ENCODE data around the gene LGALS9.

The LGALS9 gene

GRCh38 chr17:27630607-27631410 lies at the start of gene LGALS9:
LGALS9 (plus strand) TSS chr17:27631188; CDS start chr17:27631266, 78 bp downstream.
- no peak within 1 kb of the TSS for H3K27ac ChIP-seq (ENCODE audit: low read length)

DNA sequence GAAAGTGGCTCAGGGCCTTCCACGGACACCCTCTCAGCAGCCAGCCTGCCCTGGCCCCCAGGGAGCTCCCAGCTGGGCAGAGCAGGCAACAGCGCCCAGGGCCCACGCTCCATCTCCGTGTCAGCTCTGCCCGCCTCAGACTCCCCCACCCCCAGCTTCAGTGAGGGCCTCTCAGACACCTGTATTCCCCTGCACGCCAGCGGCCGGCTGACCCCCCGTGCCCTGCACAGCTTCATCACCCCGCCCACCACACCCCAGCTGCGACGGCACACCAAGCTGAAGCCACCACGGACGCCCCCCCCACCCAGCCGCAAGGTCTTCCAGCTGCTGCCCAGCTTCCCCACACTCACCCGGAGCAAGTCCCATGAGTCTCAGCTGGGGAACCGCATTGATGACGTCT lies 48.3 kb upstream of the LGALS9 start:
- Histone ChIP-seq H3K9ac (ENCODE audit: low read depth, low read length) (no peak overlapping the region), H3K9me3 (ENCODE audit: insufficient read depth, low read depth, low read length) (no peaks in the 10 kb centered on the region), H3K4me1 (ENCODE audit: insufficient read depth, low read length) (no peaks in the 10 kb centered on the region), H3K27ac (ENCODE audit: low read length) (no peak overlapping the region), H3K4me3 (ENCODE audit: low read length) (no peak overlapping the region), H3K27me3 (ENCODE audit: insufficient read depth, low read length) (no peaks in the 10 kb centered on the region), H3K36me3 (ENCODE audit: insufficient read depth, low read depth, low read length) (0 out of 2 replicates have a peak, but pooled peaks cover 3% of the 10 kb centered on the region)

More at GRCh38 chr17:27630607-27631410, at the start of gene LGALS9:
- Histone ChIP-seq H3K27me3 (ENCODE audit: insufficient read depth, low read length) (no peaks in the 10 kb centered on the region), H3K9ac (ENCODE audit: low read depth, low read length) (no peak within 1 kb of the TSS), H3K4me3 (ENCODE audit: low read length) (no peak within 1 kb of the TSS), H3K4me1 (ENCODE audit: insufficient read depth, low read length) (no peaks in the 10 kb centered on the region; the same call in 1 of the 2 replicates), H3K36me3 (ENCODE audit: insufficient read depth, low read depth, low read length) (peaks cover 4% of the 10 kb centered on the region; the same call in 1 of the 2 replicates), H3K9me3 (ENCODE audit: insufficient read depth, low read depth, low read length) (no peaks in the 10 kb centered on the region)

GRCh38 chr17:27585153-27585681 lies 45.8 kb upstream of the LGALS9 start:
- H3K36me3 ChIP-seq (ENCODE audit: insufficient read depth, low read depth, low read length) = 0 out of 2 replicates have a peak, but pooled peaks cover 3% of the 10 kb centered on the region
- no peaks in the 10 kb centered on the region for H3K27me3 ChIP-seq (ENCODE audit: insufficient read depth, low read length)
- no peak overlapping the region for H3K4me3 ChIP-seq (ENCODE audit: low read length)

DNA sequence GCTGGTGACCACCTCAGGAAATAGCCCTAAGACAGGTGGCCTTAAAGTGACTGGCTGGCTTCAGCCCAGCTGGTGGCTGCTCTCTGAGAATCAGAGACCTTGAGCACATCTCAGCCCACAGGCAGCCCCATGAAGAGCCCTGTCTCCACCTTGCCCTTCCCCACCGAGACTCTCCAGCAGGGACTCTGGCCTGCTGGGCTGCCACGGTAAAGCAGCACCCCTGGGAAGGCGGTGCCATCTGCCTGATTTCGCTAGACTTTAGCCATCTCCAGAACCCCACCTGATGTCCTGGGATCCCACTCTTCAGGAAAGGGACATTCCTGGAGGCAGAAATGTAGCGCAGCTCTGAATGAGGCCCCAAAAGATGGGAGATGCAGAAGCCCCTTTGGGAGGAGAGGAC lies 45.2 kb upstream of the LGALS9 start:
- Histone ChIP-seq H3K4me3 (ENCODE audit: low read length) (no peak overlapping the region), H3K9ac (ENCODE audit: low read depth, low read length) (no peak overlapping the region), H3K27ac (ENCODE audit: low read length) (no peak overlapping the region)

More at GRCh38 chr17:27585153-27585681, 45.8 kb upstream of the LGALS9 start:
- Histone ChIP-seq H3K9ac (ENCODE audit: low read depth, low read length) (no peak overlapping the region), H3K9me3 (ENCODE audit: insufficient read depth, low read depth, low read length) (no peaks in the 10 kb centered on the region), H3K4me1 (ENCODE audit: insufficient read depth, low read length) (no peaks in the 10 kb centered on the region), H3K27ac (ENCODE audit: low read length) (no peak overlapping the region)

DNA sequence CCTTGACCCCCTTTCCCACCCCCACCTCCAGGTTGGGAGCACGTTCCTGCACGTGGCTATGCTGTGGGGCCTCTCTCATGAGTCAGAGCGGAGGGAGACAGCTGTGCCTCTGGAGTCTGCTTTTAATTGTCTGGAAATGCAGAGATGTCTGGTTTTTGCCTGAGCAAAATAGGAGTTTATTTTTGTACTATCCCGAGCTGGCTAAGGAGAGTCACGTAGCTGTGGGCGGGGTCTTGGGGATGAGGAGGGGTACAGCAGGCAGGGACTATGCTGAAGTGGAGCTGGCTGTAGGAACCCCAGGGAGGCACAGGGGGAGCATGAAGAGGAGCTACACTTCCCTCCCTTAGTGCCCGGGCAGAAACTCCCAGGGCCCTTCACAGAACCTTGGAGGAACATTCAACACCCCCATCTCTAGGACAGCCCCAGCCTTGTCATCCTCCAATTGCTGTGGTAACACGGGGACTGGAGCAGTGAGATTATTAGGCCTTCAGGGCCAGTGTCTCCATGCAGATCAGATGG lies 44.7 kb upstream of the LGALS9 start:
- H3K4me1 ChIP-seq (ENCODE audit: insufficient read depth, low read length) = peaks cover 5% of the 10 kb centered on the region; the same call in 1 of the 2 replicates
- no peak overlapping the region for H3K4me3 ChIP-seq (ENCODE audit: low read length)
- 0 out of 2 replicates have a peak, but pooled peaks cover 3% of the 10 kb centered on the region for H3K36me3 ChIP-seq (ENCODE audit: insufficient read depth, low read depth, low read length)
- H3K9ac ChIP-seq (ENCODE audit: low read depth, low read length) = no peak overlapping the region
- no peak overlapping the region for H3K27ac ChIP-seq (ENCODE audit: low read length)
- H3K9me3 ChIP-seq (ENCODE audit: insufficient read depth, low read depth, low read length) = no peaks in the 10 kb centered on the region
- no peaks in the 10 kb centered on the region for H3K27me3 ChIP-seq (ENCODE audit: insufficient read depth, low read length)

More for the DNA sequence above, 45.2 kb upstream of the LGALS9 start:
- 0 out of 2 replicates have a peak, but pooled peaks cover 3% of the 10 kb centered on the region for H3K36me3 ChIP-seq (ENCODE audit: insufficient read depth, low read depth, low read length)
- no peaks in the 10 kb centered on the region for H3K9me3 ChIP-seq (ENCODE audit: insufficient read depth, low read depth, low read length)
- H3K4me1 ChIP-seq (ENCODE audit: insufficient read depth, low read length) = peaks cover 2% of the 10 kb centered on the region; the same call in 1 of the 2 replicates
- no peaks in the 10 kb centered on the region for H3K27me3 ChIP-seq (ENCODE audit: insufficient read depth, low read length)

DNA sequence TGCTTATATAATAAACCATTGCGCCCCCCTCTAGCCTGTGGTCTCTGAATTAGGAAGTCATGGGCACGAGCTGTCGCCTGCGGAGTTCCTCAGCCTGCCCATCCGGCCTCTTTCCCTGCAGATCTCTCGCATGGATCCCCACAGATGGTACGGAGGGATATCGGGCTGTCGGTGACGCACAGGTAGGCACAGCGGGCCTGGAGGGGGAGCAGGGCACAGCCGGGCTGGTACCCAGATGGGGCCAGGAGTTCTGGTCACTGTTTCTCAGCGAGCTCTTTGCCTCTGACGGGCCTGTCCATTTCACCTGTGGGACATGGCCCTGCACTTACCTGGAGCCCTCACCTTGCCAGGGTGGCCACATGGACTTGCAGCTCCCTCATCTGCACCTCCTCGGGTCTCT lies 42.6 kb upstream of the LGALS9 start:
- peaks cover 21% of the 10 kb centered on the region; the same call in 1 of the 2 replicates for H3K36me3 ChIP-seq (ENCODE audit: insufficient read depth, low read depth, low read length)
- H3K27ac ChIP-seq (ENCODE audit: low read length) = no peak overlapping the region
- no peak overlapping the region for H3K9ac ChIP-seq (ENCODE audit: low read depth, low read length)
- peaks cover 5% of the 10 kb centered on the region; the same call in 1 of the 2 replicates for H3K4me1 ChIP-seq (ENCODE audit: insufficient read depth, low read length)
- H3K9me3 ChIP-seq (ENCODE audit: insufficient read depth, low read depth, low read length) = no peaks in the 10 kb centered on the region
- no peaks in the 10 kb centered on the region for H3K27me3 ChIP-seq (ENCODE audit: insufficient read depth, low read length)
- H3K4me3 ChIP-seq (ENCODE audit: low read length) = no peak overlapping the region

- Histone ChIP-seq H3K27me3 (ENCODE audit: insufficient read depth, low read length) (no peaks in the 10 kb centered on the region), H3K9ac (ENCODE audit: low read depth, low read length) (no peak overlapping the region; the same call in 1 of the 2 replicates), H3K4me1 (ENCODE audit: insufficient read depth, low read length) (peaks cover 5% of the 10 kb centered on the region; the same call in 1 of the 2 replicates), H3K4me3 (ENCODE audit: low read length) (no peak overlapping the region), H3K27ac (ENCODE audit: low read length) (no peak overlapping the region), H3K9me3 (ENCODE audit: insufficient read depth, low read depth, low read length) (no peaks in the 10 kb centered on the region), H3K36me3 (ENCODE audit: insufficient read depth, low read depth, low read length) (peaks cover 21% of the 10 kb centered on the region; the same call in 1 of the 2 replicates)
Observed at GRCh38 chr17:27590864-27591263, 40.1 kb upstream of the LGALS9 start.

DNA sequence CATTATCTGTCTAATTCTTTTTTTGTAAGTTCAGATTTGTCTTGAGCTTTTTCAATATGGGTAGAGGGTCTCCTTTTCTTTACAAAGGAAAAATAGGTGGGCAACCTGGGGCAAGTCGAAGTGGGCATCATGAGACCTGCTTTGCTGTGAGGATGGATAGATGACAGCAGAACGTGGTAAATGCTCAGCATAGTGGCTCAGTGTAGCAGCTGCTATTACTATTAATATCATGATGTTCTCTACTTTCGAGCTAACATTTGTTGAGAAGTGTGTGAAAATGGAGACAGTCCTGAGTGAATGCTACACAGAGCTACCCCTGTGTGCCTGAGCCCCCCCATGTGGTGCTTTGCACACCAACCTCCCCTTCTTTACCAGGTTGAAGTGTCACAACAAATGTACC lies 39.0 kb upstream of the LGALS9 start:
- no peak overlapping the region for H3K4me3 ChIP-seq (ENCODE audit: low read length)
- peaks cover 26% of the 10 kb centered on the region; the same call in 1 of the 2 replicates for H3K36me3 ChIP-seq (ENCODE audit: insufficient read depth, low read depth, low read length)
- H3K4me1 ChIP-seq (ENCODE audit: insufficient read depth, low read length) = peaks cover 5% of the 10 kb centered on the region; the same call in 1 of the 2 replicates
- H3K9ac ChIP-seq (ENCODE audit: low read depth, low read length) = no peak overlapping the region
- no peaks in the 10 kb centered on the region for H3K27me3 ChIP-seq (ENCODE audit: insufficient read depth, low read length)
- H3K27ac ChIP-seq (ENCODE audit: low read length) = no peak overlapping the region
- no peaks in the 10 kb centered on the region for H3K9me3 ChIP-seq (ENCODE audit: insufficient read depth, low read depth, low read length)

DNA sequence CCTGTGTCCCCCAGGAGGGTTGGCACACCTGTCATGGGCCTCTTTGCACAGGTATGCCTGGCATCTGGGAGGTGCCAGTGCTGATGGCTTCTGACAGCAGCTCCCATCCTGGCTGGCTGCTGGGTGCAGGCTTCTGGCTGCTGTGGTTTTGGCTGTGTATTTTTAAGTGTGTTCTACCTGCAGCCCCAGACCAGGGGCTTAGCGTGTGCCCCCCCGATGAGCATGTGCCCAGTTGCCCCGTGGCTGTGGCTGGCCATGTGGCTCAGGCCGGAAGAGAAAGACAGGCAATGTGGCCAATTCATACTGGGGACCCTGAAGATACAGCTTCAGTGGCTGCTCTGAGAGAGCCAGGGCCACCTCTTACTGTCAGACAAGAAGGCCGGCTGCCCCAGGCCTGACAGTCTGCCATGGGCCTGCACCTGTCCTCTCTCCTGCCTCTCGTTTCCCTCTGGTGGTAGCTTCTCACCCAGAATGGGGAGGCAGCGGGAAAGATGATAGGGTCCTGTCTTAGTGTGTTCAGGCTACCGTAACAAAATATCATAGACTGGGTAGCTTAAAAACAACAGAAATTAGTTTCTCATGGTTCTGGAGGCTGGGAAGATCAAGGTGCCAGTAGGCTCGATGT lies 37.6 kb upstream of the LGALS9 start:
- Histone ChIP-seq H3K4me1 (ENCODE audit: insufficient read depth, low read length) (peaks cover 5% of the 10 kb centered on the region; the same call in 1 of the 2 replicates), H3K9ac (ENCODE audit: low read depth, low read length) (no peak overlapping the region), H3K27ac (ENCODE audit: low read length) (no peak overlapping the region), H3K4me3 (ENCODE audit: low read length) (no peak overlapping the region), H3K27me3 (ENCODE audit: insufficient read depth, low read length) (no peaks in the 10 kb centered on the region), H3K36me3 (ENCODE audit: insufficient read depth, low read depth, low read length) (peaks cover 35% of the 10 kb centered on the region; the same call in 1 of the 2 replicates), H3K9me3 (ENCODE audit: insufficient read depth, low read depth, low read length) (no peaks in the 10 kb centered on the region)

DNA sequence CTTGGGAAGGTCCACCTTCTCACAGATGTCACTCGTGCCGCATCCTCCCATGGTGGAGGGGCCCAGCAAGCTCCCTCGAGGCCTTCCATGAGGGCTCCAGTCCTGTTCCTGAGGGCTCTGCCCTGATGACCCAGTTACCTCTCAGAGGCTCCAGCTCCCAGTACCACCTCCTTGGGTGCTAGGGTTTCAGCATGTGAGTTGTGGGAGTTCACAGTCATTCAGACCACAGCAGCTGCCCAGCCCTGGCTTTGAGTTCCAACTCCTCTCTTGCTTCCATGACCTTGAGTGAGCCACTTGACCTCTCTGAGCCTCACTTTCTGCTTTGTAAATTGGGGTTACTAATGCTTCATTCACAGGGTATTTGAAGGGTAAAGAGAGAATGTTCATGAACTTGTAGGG lies 37.1 kb upstream of the LGALS9 start:
- H3K27ac ChIP-seq (ENCODE audit: low read length) = no peak overlapping the region
- H3K36me3 ChIP-seq (ENCODE audit: insufficient read depth, low read depth, low read length) = peaks cover 38% of the 10 kb centered on the region; the same call in 1 of the 2 replicates
- H3K9me3 ChIP-seq (ENCODE audit: insufficient read depth, low read depth, low read length) = no peaks in the 10 kb centered on the region
- H3K4me1 ChIP-seq (ENCODE audit: insufficient read depth, low read length) = peaks cover 5% of the 10 kb centered on the region; the same call in 1 of the 2 replicates
- H3K27me3 ChIP-seq (ENCODE audit: insufficient read depth, low read length) = no peaks in the 10 kb centered on the region
- H3K9ac ChIP-seq (ENCODE audit: low read depth, low read length) = no peak overlapping the region
- H3K4me3 ChIP-seq (ENCODE audit: low read length) = no peak overlapping the region

DNA sequence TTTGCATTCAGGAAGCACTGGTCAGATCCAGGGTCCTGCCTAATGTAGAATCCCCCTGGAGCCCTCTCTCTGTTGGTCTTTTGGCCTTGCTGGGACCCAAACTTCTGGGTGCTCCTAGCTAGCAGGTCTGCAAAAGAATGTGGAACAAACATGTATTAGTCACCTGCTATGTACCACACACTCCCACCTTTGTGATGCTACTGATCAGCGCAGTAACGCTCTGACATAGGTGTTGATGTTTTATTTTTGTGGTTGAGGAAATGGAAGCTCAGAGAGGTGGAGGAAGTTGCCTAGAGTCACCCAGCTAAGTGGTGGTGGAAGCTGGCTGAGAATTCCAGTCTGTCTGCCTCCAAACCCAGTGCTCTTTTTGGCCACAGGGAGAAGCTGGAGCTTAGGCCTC lies 35.8 kb upstream of the LGALS9 start:
- Histone ChIP-seq H3K27me3 (ENCODE audit: insufficient read depth, low read length) (no peaks in the 10 kb centered on the region), H3K4me1 (ENCODE audit: insufficient read depth, low read length) (peaks cover 5% of the 10 kb centered on the region; the same call in 1 of the 2 replicates), H3K4me3 (ENCODE audit: low read length) (no peak overlapping the region), H3K9me3 (ENCODE audit: insufficient read depth, low read depth, low read length) (no peaks in the 10 kb centered on the region), H3K36me3 (ENCODE audit: insufficient read depth, low read depth, low read length) (peaks cover 38% of the 10 kb centered on the region; the same call in 1 of the 2 replicates), H3K9ac (ENCODE audit: low read depth, low read length) (no peak overlapping the region), H3K27ac (ENCODE audit: low read length) (no peak overlapping the region)
